A673 (cell line): ENCODE measurements around the gene MAPK11. TPM values are rescaled to one million over a fixed set of nuclear protein-coding genes. Genes with fewer than 3 reads are reported as not detected.

Experiments
- BruUV-seq: library from RNA; stranded (reverse); fragments of 400-500 nt; replicated peaks from 2 replicates; lab custom pipeline; 2021; lab: Mats Ljungman, UMichigan
- CTCF ChIA-PET: fragments of 300-600 bp; sonication (Branson Sonifier 250); formaldehyde crosslinking; loops from one replicate; lab custom pipeline; 2022; ENCODE audit warnings: antibody characterized with exemption; lab: Charles Lee
- POLR2A ChIA-PET: fragments of 300-600 bp; sonication (Branson Sonifier 250); formaldehyde crosslinking; loops from one replicate; lab custom pipeline; 2022; ENCODE audit warnings: antibody characterized with exemption; ENCODE audit not compliant: low non-redundant PET; lab: Charles Lee
- DNase-seq: peaks from one replicate; pipeline ENCODE4 v3.0.0-alpha.2; 2015; ENCODE audit warnings: low spot score
- H3K27ac ChIP-seq: fragments of 200-600 bp; sonication (generic); 2 replicates; pipeline ENCODE4 v1.5.1; 2016; ENCODE audit warnings: mixed run types, low read depth, mild to moderate bottlenecking, mixed read lengths, antibody characterized with exemption, low read length; ENCODE audit not compliant: poor library complexity, severe bottlenecking
- H3K27me3 ChIP-seq: fragments of 200-600 bp; sonication (generic); replicated peaks from 2 replicates; pipeline ENCODE4 v1.6.1; 2017; ENCODE audit warnings: mixed run types, low read depth, mild to moderate bottlenecking, mixed read lengths, antibody characterized with exemption, low read length; ENCODE audit not compliant: insufficient read depth, poor library complexity
- H3K36me3 ChIP-seq: fragments of 200-600 bp; sonication (generic); 2 replicates; pipeline ENCODE4 v1.6.1; 2016; ENCODE audit warnings: mixed run types, mild to moderate bottlenecking, mixed read lengths, antibody characterized with exemption, low read length; ENCODE audit not compliant: insufficient read depth, poor library complexity, severe bottlenecking
- H3K4me1 ChIP-seq: fragments of 200-600 bp; sonication (generic); 2 replicates; pipeline ENCODE4 v1.6.1; 2017; ENCODE audit warnings: mixed run types, mild to moderate bottlenecking, mixed read lengths, antibody characterized with exemption, low read length; ENCODE audit not compliant: insufficient read depth, poor library complexity, severe bottlenecking
- H3K4me3 ChIP-seq: fragments of 200-600 bp; sonication (generic); 2 replicates; pipeline ENCODE4 v1.5.1; 2016; ENCODE audit warnings: low read depth, mixed run types, mild to moderate bottlenecking, mixed read lengths, low read length; ENCODE audit not compliant: poor library complexity, severe bottlenecking
- H3K9me3 ChIP-seq: fragments of 200-600 bp; sonication (generic); 2 replicates; pipeline ENCODE4 v1.6.1; 2016; ENCODE audit warnings: mixed run types, low read depth, mild to moderate bottlenecking, mixed read lengths, antibody characterized with exemption, low read length; ENCODE audit not compliant: poor library complexity, severe bottlenecking
- CTCF ChIP-seq: fragments of 300-800, 200-600 bp; sonication (generic); conservative IDR thresholded peaks from 2 replicates; pipeline ENCODE4 v1.5.1; 2017; ENCODE audit warnings: low read depth, mild to moderate bottlenecking, antibody characterized with exemption, low read length, moderate library complexity, mixed read lengths
- EZH2 ChIP-seq: fragments of 200-600 bp; sonication (generic); IDR thresholded peaks from 2 replicates; pipeline ENCODE4 v1.6.1; 2017; ENCODE audit warnings: borderline replicate concordance, low read depth, mild to moderate bottlenecking, mixed read lengths, antibody characterized with exemption, low read length; ENCODE audit not compliant: poor library complexity, severe bottlenecking
- intact Hi-C: fragments of 100-400 bp; cut with micrococcal nuclease; formaldehyde crosslinking; loops from one replicate; pipeline ENCODE4 v1.10.0; 2022; ENCODE audit not compliant: unreplicated experiment
- total RNA-seq: library from RNA; stranded (reverse); gene quantifications from 2 replicates; pipeline ENCODE4 v1.2.3, GENCODE V29; 2021

Gene MAPK11
- total RNA-seq, 1 experiment from 2014 or later = 5.4 TPM

- H3K36me3 ChIP-seq = no peaks in the 10 kb centered on the region
- BruUV-seq = no TSS peak
- H3K27ac ChIP-seq = peak overlapping the region; percentile 57
- H3K4me1 ChIP-seq = peaks cover 75% of the 10 kb centered on the region
- TF ChIP-seq EZH2 (no peak), CTCF (no peak)
- intact Hi-C loops = no loop called here
- DNase-seq = no peak
- H3K27me3 ChIP-seq = no peaks in the 10 kb centered on the region
- ChIA-PET POLR2A (interaction anchor here (0.5 kb wide), 1 partner anchor 24 kb away, joined by 3 read pairs; no protein-coding TSS in a partner anchor), CTCF (no interaction called here)
- no peak overlapping the region for H3K4me3 ChIP-seq
- no peaks in the 10 kb centered on the region for H3K9me3 ChIP-seq
Measured at GRCh38 chr22:50297510-50298265, 27.5 kb upstream of the MAPK11 start.

DNA sequence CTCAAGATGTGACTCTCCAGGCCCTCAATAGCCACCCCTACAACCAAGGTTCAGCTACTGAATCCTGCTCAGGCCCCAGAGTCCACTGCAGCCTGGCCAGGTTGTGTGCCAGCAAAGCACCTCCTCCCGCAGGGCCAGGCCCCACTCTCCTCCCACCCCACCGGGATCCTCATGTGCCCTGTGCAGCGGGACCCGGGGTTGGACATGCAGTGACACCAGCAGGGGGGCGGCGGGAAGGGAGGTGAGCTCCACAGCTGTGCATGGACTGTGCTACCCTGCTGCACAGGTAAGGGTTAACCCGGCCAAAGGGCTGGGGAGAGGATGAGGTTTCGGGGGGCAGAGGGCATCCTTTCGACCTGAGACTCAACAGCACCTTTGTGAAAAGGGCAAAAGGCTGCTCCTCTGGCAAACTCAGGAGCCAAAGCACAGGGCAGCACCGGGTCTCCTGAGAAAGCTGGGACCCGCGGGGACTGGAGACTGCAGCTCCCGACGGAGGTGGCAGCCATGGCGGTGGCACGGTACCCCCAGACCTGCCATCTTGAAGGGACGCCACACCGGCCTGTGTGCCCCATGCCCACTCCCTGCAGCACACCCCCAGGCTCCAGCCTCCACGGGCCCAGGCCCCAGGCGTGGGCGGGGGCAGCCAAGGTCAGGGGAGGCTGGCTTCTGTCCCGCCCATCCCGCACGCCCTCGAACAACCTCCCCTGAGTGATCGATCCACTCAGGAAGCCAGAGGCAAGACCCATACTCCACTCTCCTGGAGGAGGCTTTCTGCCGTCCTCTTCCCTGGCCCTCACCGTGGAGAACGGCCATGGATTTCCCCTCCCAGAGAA, 26.7 kb upstream of the MAPK11 start:
- H3K27me3 ChIP-seq = no peaks in the 10 kb centered on the region
- POLR2A ChIA-PET = interaction anchor here (0.5 kb wide), 1 partner anchor 25 kb away, joined by 3 read pairs; no protein-coding TSS in a partner anchor
- H3K36me3 ChIP-seq = no peaks in the 10 kb centered on the region
- no peak for DNase-seq
- intact Hi-C loops = no loop called here
- H3K9me3 ChIP-seq = no peaks in the 10 kb centered on the region
- no peak for TF ChIP-seq EZH2
- no peak for TF ChIP-seq CTCF
- H3K4me1 ChIP-seq = peaks cover 73% of the 10 kb centered on the region
- no TSS peak for BruUV-seq
- CTCF ChIA-PET = interaction anchor here (0.6 kb wide), 1 partner anchor 22 kb away, joined by 3 read pairs; no protein-coding TSS in a partner anchor
- peak overlapping the region; percentile 16 for H3K27ac ChIP-seq
- no peak overlapping the region for H3K4me3 ChIP-seq

- CTCF ChIA-PET = interaction anchor here (1.1 kb wide), 1 partner anchor 10 kb away, joined by 5 read pairs; no protein-coding TSS in a partner anchor
- peaks cover 22% of the 10 kb centered on the region for H3K36me3 ChIP-seq
- no TSS peak for BruUV-seq
- no peaks in the 10 kb centered on the region for H3K9me3 ChIP-seq
- TF ChIP-seq CTCF (no peak), EZH2 (no peak)
- POLR2A ChIA-PET = no interaction called here
- DNase-seq = no peak
- peak overlapping the region; percentile 41 for H3K4me3 ChIP-seq
- peaks cover 47% of the 10 kb centered on the region for H3K4me1 ChIP-seq
- no peaks in the 10 kb centered on the region for H3K27me3 ChIP-seq
- intact Hi-C loops = no loop called here
- H3K27ac ChIP-seq = peak overlapping the region; percentile 93
Measured at GRCh38 chr22:50294319-50294656, 24.1 kb upstream of the MAPK11 start.
